SK-N-MC (cell line): ENCODE measurements around the gene GRAP2.

Experiments
- DNase-seq: peaks from one replicate; pipeline ENCODE4 v3.0.0-alpha.2; 2011; ENCODE audit warnings: low read depth, low spot score
- H3K27ac ChIP-seq: fragments of 200-600 bp; sonication (generic); 2 replicates; pipeline ENCODE4 v1.5.1; 2016; ENCODE audit warnings: mixed run types
- H3K36me3 ChIP-seq: fragments of 200-600 bp; sonication (generic); 2 replicates; pipeline ENCODE4 v1.6.1; 2017; ENCODE audit warnings: antibody characterized with exemption, low read length, mixed read lengths; ENCODE audit not compliant: insufficient read depth
- H3K4me3 ChIP-seq: fragments of 200-600 bp; sonication (generic); 2 replicates; pipeline ENCODE4 v1.5.1; 2016
- H3K9ac ChIP-seq: fragments of 200-600 bp; sonication (generic); 2 replicates; pipeline ENCODE4 v1.8.0; 2017; ENCODE audit warnings: mixed run types, mixed read lengths; ENCODE audit not compliant: insufficient read length
- H3K9me3 ChIP-seq: fragments of 200-600 bp; sonication (generic); 2 replicates; pipeline ENCODE4 v1.6.1; 2017; ENCODE audit warnings: low read depth, mild to moderate bottlenecking, antibody characterized with exemption, low read length, moderate library complexity, mixed read lengths
- EZH2 ChIP-seq: fragments of 200-600 bp; sonication (generic); IDR thresholded peaks from one replicate; pipeline ENCODE4 v1.6.1; 2017; ENCODE audit warnings: antibody characterized with exemption
- FOXP2 ChIP-seq: optimal IDR thresholded peaks from 2 replicates; pipeline ENCODE3; 2011; ENCODE audit warnings: mild to moderate bottlenecking, moderate library complexity; ENCODE audit not compliant: insufficient read depth; ENCODE audit errors: extremely low read length, control extremely low read depth
- POLR2AphosphoS5 ChIP-seq: IDR thresholded peaks from 2 replicates; pipeline ENCODE4 v1.6.1; 2012; ENCODE audit warnings: mild to moderate bottlenecking, low read depth, low read length, borderline replicate concordance

Gene GRAP2

DNA sequence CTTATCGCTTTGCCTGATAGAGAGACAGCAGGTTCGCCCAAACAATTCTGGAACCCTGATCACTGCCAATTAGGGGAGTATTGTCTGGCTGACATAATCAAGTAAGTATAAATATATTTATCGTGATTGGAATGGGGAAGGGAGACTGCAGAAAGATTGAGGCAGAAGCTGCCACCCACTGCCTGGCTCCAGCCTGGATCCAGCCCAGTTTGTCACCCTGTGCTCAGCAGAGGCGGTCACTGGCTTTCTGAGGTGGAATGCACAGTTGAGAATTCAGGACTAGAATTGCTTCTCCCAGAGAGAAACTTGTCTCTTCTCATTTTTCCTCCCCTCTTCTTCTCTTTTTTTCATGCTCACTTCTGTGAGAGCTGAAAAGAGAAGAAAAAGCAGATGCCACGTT, 25.9 kb downstream of the GRAP2 start:
- Histone ChIP-seq H3K4me3 (no peak overlapping the region), H3K9ac (no peak overlapping the region), H3K27ac (no peak overlapping the region), H3K36me3 (no peaks in the 10 kb centered on the region), H3K9me3 (no peaks in the 10 kb centered on the region)
- TF ChIP-seq EZH2 (no peak), POLR2AphosphoS5 (no peak), FOXP2 (no peak)
- no peak for DNase-seq

GRCh38 chr22:39927544-39927943, 26.7 kb downstream of the GRAP2 start:
- no peak overlapping the region for H3K4me3 ChIP-seq
- no peak overlapping the region for H3K9ac ChIP-seq
- DNase-seq, result no peak
- H3K9me3 ChIP-seq, result no peaks in the 10 kb centered on the region
- H3K36me3 ChIP-seq, result no peaks in the 10 kb centered on the region
- H3K27ac ChIP-seq, result no peak overlapping the region
- TF ChIP-seq POLR2AphosphoS5 (no peak), EZH2 (no peak), FOXP2 (no peak)

DNA sequence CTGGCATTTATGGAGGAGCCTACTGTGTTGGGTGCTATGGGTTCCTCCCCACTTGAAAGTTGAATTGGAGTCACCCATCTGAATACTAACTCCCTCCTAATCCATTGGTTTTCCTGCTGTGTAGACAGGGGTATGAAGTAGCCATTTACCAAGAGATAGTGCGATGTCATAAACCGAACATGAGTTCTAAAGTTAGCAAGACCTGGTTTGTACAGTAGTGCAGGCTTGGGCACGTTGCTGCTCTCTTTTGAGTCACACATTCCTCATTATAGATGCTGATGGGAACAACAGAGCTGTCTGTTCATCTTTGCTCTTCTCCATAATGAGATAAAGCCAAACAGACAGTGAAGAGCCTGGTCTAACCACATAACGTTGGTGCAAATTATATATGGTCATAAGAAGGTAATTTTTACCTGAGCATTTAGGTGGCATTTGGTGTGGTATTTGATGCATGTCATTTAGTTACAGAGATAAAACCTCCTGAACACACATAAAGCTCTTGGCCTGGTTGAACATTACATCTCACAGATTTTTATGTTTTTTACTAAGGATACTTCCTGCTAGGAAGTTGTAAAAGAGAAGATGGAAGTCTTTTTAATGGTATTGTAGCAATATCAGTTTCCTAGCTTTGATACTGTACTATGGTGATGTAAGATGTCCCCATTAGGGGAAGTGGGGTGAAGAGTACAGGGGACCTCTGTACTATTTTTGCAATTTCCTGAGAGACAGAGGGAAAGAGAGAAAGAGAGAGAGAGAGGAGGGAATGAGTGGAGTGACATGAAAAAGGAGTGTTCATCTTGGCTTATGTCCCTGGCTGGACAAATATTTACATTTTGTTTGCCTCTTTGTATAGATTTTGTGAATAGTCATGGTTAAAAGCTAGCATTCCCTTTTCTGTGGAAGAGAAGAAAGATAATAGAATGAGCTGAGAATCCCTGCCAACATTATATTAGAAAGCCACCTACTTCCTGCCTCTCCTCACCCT, 27.9 kb downstream of the GRAP2 start:
- Histone ChIP-seq H3K36me3 (no peaks in the 10 kb centered on the region), H3K4me3 (no peak overlapping the region), H3K9ac (no peak overlapping the region), H3K27ac (no peak overlapping the region), H3K9me3 (no peaks in the 10 kb centered on the region)
- DNase-seq, result no peak
- no peak for TF ChIP-seq EZH2
- no peak for TF ChIP-seq POLR2AphosphoS5
- TF ChIP-seq FOXP2, result no peak

DNA sequence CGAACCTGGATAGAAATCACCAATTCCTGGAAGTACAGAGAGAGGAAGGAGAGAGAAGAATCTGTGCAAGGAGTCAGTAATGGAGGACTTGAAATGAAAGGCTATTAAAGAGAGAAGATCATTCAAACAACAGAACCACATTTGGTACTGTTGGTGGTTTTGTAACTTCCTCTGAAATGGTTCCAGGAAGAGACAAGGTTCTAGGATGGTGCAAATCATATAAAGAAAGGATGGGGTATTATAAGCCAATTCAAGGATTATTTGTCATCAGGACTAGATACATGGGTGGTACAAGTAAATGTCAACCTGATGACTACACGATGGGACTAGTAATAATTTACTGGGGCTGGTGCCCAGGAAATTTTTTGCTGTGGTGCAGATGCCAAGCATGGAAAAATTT, 30.4 kb downstream of the GRAP2 start:
- Histone ChIP-seq H3K9ac (no peak overlapping the region), H3K36me3 (no peaks in the 10 kb centered on the region), H3K4me3 (no peak overlapping the region), H3K9me3 (no peaks in the 10 kb centered on the region), H3K27ac (no peak overlapping the region)
- no peak for TF ChIP-seq POLR2AphosphoS5
- no peak for TF ChIP-seq EZH2
- no peak for TF ChIP-seq FOXP2
- DNase-seq, result no peak

DNA sequence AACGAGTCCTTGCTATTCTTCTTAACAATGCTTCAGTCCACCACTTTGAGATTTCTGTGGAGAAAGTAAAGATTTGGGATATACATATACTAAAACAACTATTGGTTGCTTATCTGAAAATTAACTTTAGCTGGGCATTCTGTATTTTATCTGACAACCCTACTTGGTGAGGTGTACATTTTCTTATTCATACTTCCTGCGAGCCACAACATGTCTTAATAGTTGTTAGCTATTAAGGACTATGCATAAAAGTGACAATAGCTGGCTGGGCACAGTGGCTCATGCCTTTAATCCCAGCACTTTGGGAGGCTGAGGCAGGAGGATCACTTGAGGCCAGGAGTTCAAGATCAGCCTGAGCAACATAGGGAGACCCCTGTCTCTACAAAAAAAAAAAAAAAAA, 31.3 kb downstream of the GRAP2 start:
- Histone ChIP-seq H3K27ac (no peak overlapping the region), H3K9me3 (no peaks in the 10 kb centered on the region), H3K4me3 (no peak overlapping the region), H3K36me3 (no peaks in the 10 kb centered on the region), H3K9ac (no peak overlapping the region)
- TF ChIP-seq POLR2AphosphoS5, result no peak
- no peak for TF ChIP-seq EZH2
- no peak for TF ChIP-seq FOXP2
- DNase-seq, result no peak

GRCh38 chr22:39932918-39933649, 32.2 kb downstream of the GRAP2 start:
- no peak overlapping the region for H3K9ac ChIP-seq
- H3K27ac ChIP-seq, result no peak overlapping the region
- H3K36me3 ChIP-seq, result no peaks in the 10 kb centered on the region
- no peak for DNase-seq
- TF ChIP-seq POLR2AphosphoS5, result no peak
- no peak for TF ChIP-seq EZH2
- TF ChIP-seq FOXP2, result no peak
- no peaks in the 10 kb centered on the region for H3K9me3 ChIP-seq
- no peak overlapping the region for H3K4me3 ChIP-seq

GRCh38 chr22:39933741-39934140, 32.9 kb downstream of the GRAP2 start:
- Histone ChIP-seq H3K36me3 (no peaks in the 10 kb centered on the region), H3K4me3 (no peak overlapping the region), H3K9me3 (no peaks in the 10 kb centered on the region), H3K9ac (no peak overlapping the region), H3K27ac (no peak overlapping the region)
- TF ChIP-seq EZH2, result no peak
- no peak for TF ChIP-seq POLR2AphosphoS5
- no peak for TF ChIP-seq FOXP2
- DNase-seq, result no peak

- no peak overlapping the region for H3K27ac ChIP-seq
- no peak overlapping the region for H3K9ac ChIP-seq
- no peak for DNase-seq
- no peaks in the 10 kb centered on the region for H3K36me3 ChIP-seq
- TF ChIP-seq FOXP2 (no peak), EZH2 (no peak), POLR2AphosphoS5 (no peak)
- no peaks in the 10 kb centered on the region for H3K9me3 ChIP-seq
- no peak overlapping the region for H3K4me3 ChIP-seq
These were observed 34.2 kb downstream of the GRAP2 start for GRCh38 chr22:39935116-39935515.
